Kidney capillary endothelial cell (primary cell): Measurements from ENCODE around the gene NELFB.

ENCODE experiments used
- DNase-seq: peaks from one replicate; pipeline ENCODE4 v3.0.0-alpha.2; 2018; ENCODE audit warnings: low spot score

The NELFB gene

GRCh38 chr9:137223078-137223970 is 31.8 kb upstream of the NELFB start:
- DNase-seq: peak; percentile 99

GRCh38 chr9:137224830-137225694 is 30.1 kb upstream of the NELFB start, which contains the start of gene CYSRT1:
CYSRT1 (plus strand) TSS chr9:137225174; CDS start chr9:137225622, 448 bp downstream.
- DNase-seq: no peak

GRCh38 chr9:137225699-137226331 is 29.3 kb upstream of the NELFB start:
- no peak for DNase-seq

- DNase-seq: no peak
Measured at GRCh38 chr9:137226338-137227053, 28.6 kb upstream of the NELFB start.

GRCh38 chr9:137227054-137227852 is 27.9 kb upstream of the NELFB start, which contains the start of gene RNF224:
RNF224 (plus strand) TSS chr9:137227502; CDS start chr9:137228336, 834 bp downstream.
- peak; percentile 70 for DNase-seq

- DNase-seq: no peak
Measured at GRCh38 chr9:137227853-137228505, 27.1 kb upstream of the NELFB start.

- no peak for DNase-seq
Measured at GRCh38 chr9:137228506-137228967, 26.6 kb upstream of the NELFB start.

GRCh38 chr9:137228968-137229896 is 25.9 kb upstream of the NELFB start:
- no peak for DNase-seq

GRCh38 chr9:137229903-137230704 is 25.0 kb upstream of the NELFB start:
- no peak for DNase-seq

- no peak for DNase-seq
Measured at GRCh38 chr9:137230705-137231371, 24.3 kb upstream of the NELFB start, which contains the start of gene SLC34A3. SLC34A3 (plus strand) TSS chr9:137230901; CDS start chr9:137231703, 802 bp downstream.

GRCh38 chr9:137231372-137232039 is 23.6 kb upstream of the NELFB start:
- no peak for DNase-seq

GRCh38 chr9:137232101-137232500 is 23.0 kb upstream of the NELFB start:
- no peak for DNase-seq

- DNase-seq: no peak
Measured at GRCh38 chr9:137232510-137232909, 22.6 kb upstream of the NELFB start.

- DNase-seq: no peak
Measured at GRCh38 chr9:137233143-137233980, 21.8 kb upstream of the NELFB start.

GRCh38 chr9:137234055-137234697 is 21.0 kb upstream of the NELFB start:
- no peak for DNase-seq
